Measurements from ENCODE around the gene HTR7. TPM values are rescaled to one million over a fixed set of nuclear protein-coding genes. Genes with fewer than 3 reads are reported as not detected.

HTR7 gene
- polyA plus RNA-seq, 2 of the 4 experiments (the other 2 are of a cell fraction): 0.04 to 0.05 TPM

DNA sequence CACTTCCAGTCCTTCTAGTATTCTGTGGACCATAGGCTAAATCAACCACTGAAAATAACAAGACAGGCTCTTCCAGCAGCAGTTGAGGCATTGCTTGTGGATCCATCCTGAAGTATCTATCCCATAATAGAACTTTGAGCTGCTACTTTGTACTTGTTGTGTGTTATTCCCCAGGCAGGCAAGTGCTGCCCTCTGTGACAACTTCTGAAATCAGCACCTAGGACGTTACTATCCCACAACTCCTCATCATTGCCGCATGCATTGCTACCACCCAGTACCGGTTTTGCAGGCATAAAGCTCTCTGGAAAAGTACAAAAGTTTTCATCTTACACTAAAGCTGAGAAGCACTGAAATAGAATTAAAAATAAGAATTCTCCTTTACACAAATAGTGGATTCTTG, 145.3 kb downstream of the HTR7 start (continued):
- TF ChIP-seq TP53 (CRISPR knock-in tag; IDR thresholded peaks at IDR 0.05) (no peak), CBX8 (IDR thresholded peaks at IDR 0.05) (no peak), SMC3 (IDR thresholded peaks at IDR 0.05) (no peak), NFE2L2 (conservative IDR thresholded peaks at IDR 0.05; ENCODE audit: low read length) (no peak), HEYL (CRISPR knock-in tag; IDR thresholded peaks at IDR 0.05) (no peak), MAFK (IDR thresholded peaks at IDR 0.05; ENCODE audit: partially characterized antibody) (no peak)
- TF ChIP-seq, protein P1, sequence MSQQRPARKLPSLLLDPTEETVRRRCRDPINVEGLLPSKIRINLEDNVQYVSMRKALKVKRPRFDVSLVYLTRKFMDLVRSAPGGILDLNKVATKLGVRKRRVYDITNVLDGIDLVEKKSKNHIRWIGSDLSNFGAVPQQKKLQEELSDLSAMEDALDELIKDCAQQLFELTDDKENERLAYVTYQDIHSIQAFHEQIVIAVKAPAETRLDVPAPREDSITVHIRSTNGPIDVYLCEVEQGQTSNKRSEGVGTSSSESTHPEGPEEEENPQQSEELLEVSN (IDR thresholded peaks at IDR 0.05; ENCODE audit: borderline replicate concordance, low read depth): no peak

DNA sequence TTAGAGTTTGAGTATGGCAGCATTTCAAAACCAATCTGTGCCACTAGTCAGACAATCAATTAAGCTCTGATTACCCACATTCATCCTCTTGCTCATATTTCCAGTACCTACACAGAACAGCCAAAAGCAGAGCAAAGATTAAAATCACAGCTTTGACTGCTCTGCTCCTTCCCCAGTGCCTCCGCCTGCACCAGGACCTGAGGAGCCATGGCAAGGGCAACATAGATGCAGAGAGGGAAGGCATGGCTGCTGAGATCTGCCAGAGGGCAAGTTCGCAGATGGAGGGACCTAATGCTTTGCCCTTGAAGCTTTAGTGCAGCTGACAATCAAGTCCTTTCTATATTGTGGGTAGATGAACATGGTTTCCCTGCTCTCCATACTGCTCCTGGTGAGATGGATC, 148.1 kb downstream of the HTR7 start:
- H3K4me1 ChIP-seq: no peaks in the 10 kb centered on the region
- CTCF ChIA-PET: no interaction called here
- ATAC-seq (no peak), FAIRE-seq (no peak), DNase-seq (ENCODE audit: low read depth in 1 of 2, low spot score in 1 of 2) (no peak)
- H3K27ac ChIP-seq: no peak overlapping the region
- TF ChIP-seq CBX2 (IDR thresholded peaks at IDR 0.05; ENCODE audit: borderline replicate concordance, low read depth) (no peak), KDM5A (IDR thresholded peaks at IDR 0.05) (no peak), RAD21 (conservative IDR thresholded peaks at IDR 0.05 in 1 of 2, IDR thresholded peaks at IDR 0.05 in 1 of 2) (no peak), ZC3H11A (IDR thresholded peaks at IDR 0.05) (no peak), CEBPB (IDR thresholded peaks at IDR 0.05) (no peak)
- no peak overlapping the region for H3K4me2 ChIP-seq
- POLR2A ChIA-PET: no interaction called here
- H3K4me3 ChIP-seq: no peak overlapping the region
- no peaks in the 10 kb centered on the region for H3K9me3 ChIP-seq
- 5% methylated on average over 2 of the region's 2 CpGs for WGBS (ENCODE audit: missing lambda C conversion rate)

DNA sequence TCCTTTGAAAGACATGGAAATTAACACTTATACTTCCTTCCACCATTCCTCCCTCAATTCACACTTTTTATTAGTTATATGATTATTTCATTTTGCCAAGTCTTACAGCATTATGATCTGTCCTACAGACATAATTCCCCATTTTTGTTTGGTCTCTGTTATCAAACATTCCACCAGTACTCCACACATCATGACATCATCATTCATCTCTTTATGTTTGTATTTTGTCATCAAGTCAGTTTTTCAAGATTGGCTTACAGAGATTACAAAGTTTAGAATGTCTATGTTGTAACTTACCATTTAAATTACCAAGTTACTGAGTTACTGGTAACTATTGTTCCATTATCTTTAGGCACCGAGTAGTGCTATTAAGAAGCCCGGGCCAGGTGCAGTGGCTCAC, 150.2 kb downstream of the HTR7 start:
- no peaks in the 10 kb centered on the region for H3K9me3 ChIP-seq
- H3K27ac ChIP-seq: no peak overlapping the region
- no peak for DNase-seq (ENCODE audit: low read depth in 1 of 2, low spot score in 1 of 2)
- H3K4me1 ChIP-seq: no peaks in the 10 kb centered on the region
- H3K4me3 ChIP-seq: no peak overlapping the region
- H3K4me2 ChIP-seq: no peak overlapping the region
- WGBS (ENCODE audit: missing lambda C conversion rate): 39% methylated on average over 2 of the region's 2 CpGs
- no peak for TF ChIP-seq CHD4 (IDR thresholded peaks at IDR 0.05; ENCODE audit: borderline replicate concordance)
- TF ChIP-seq RAD21 (conservative IDR thresholded peaks at IDR 0.05 in 1 of 2, IDR thresholded peaks at IDR 0.05 in 1 of 2): no peak
- no peak for TF ChIP-seq NFE2L2 (conservative IDR thresholded peaks at IDR 0.05; ENCODE audit: low read length)
- no peak for TF ChIP-seq MAFK (IDR thresholded peaks at IDR 0.05; ENCODE audit: partially characterized antibody)
- TF ChIP-seq HOXA7 (CRISPR knock-in tag; IDR thresholded peaks at IDR 0.05): no peak
- no peak for TF ChIP-seq POLR2AphosphoS2 (conservative IDR thresholded peaks at IDR 0.05; ENCODE audit: low read length)
- no peak for TF ChIP-seq HOXB13 (CRISPR knock-in tag; IDR thresholded peaks at IDR 0.05; ENCODE audit: low read depth)
- TF ChIP-seq ESRRA (IDR thresholded peaks at IDR 0.05; ENCODE audit: borderline replicate concordance, low read length): no peak
- no peak for TF ChIP-seq ZNF302 (CRISPR knock-in tag; IDR thresholded peaks at IDR 0.05)
- TF ChIP-seq EP300 (IDR thresholded peaks at IDR 0.05): no peak
- no peak for TF ChIP-seq SREBF2 (IDR thresholded peaks at IDR 0.05)
- no peak for ATAC-seq
- POLR2A ChIA-PET: no interaction called here
- CTCF ChIA-PET: no interaction called here
- no peak for FAIRE-seq

DNA sequence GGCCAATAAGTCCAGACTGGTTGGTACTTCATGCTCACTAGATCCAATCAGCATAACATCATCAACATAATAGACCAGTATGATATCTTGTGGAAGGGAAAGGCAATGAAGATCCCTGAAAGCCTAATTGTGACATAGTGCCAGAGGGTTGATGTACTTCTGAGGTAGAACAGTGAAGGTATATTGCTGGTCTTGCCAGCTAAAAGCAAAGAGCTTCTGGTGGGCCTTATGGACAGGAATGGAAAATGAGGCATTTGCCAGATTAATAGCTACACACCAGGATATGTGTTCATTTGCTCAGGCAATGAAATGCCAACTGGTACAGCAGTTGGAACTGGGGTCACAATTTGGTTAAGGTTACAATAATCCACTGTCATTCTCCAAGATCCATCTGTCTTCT, 156.4 kb downstream of the HTR7 start:
- no peak overlapping the region for H3K27ac ChIP-seq
- TF ChIP-seq FOSL2 (IDR thresholded peaks at IDR 0.05) (no peak), FOSL2 (CRISPR knock-in tag; IDR thresholded peaks at IDR 0.05) (no peak), SMC3 (IDR thresholded peaks at IDR 0.05) (no peak), KDM1A (IDR thresholded peaks at IDR 0.05; ENCODE audit: low read depth) (no peak), MAFK (IDR thresholded peaks at IDR 0.05; ENCODE audit: partially characterized antibody) (no peak), EP300 (IDR thresholded peaks at IDR 0.05) (no peak), POLR2AphosphoS2 (conservative IDR thresholded peaks at IDR 0.05; ENCODE audit: low read length) (no peak), ZNF302 (CRISPR knock-in tag; IDR thresholded peaks at IDR 0.05) (no peak)
- TF ChIP-seq, protein P2, sequence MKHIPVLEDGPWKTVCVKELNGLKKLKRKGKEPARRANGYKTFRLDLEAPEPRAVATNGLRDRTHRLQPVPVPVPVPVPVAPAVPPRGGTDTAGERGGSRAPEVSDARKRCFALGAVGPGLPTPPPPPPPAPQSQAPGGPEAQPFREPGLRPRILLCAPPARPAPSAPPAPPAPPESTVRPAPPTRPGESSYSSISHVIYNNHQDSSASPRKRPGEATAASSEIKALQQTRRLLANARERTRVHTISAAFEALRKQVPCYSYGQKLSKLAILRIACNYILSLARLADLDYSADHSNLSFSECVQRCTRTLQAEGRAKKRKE (CRISPR knock-in tag; IDR thresholded peaks at IDR 0.05; ENCODE audit: low read depth): no peak
- TF ChIP-seq, protein P3, sequence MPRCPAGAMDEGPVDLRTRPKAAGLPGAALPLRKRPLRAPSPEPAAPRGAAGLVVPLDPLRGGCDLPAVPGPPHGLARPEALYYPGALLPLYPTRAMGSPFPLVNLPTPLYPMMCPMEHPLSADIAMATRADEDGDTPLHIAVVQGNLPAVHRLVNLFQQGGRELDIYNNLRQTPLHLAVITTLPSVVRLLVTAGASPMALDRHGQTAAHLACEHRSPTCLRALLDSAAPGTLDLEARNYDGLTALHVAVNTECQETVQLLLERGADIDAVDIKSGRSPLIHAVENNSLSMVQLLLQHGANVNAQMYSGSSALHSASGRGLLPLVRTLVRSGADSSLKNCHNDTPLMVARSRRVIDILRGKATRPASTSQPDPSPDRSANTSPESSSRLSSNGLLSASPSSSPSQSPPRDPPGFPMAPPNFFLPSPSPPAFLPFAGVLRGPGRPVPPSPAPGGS (IDR thresholded peaks at IDR 0.05): no peak
- TF ChIP-seq, protein P4, sequence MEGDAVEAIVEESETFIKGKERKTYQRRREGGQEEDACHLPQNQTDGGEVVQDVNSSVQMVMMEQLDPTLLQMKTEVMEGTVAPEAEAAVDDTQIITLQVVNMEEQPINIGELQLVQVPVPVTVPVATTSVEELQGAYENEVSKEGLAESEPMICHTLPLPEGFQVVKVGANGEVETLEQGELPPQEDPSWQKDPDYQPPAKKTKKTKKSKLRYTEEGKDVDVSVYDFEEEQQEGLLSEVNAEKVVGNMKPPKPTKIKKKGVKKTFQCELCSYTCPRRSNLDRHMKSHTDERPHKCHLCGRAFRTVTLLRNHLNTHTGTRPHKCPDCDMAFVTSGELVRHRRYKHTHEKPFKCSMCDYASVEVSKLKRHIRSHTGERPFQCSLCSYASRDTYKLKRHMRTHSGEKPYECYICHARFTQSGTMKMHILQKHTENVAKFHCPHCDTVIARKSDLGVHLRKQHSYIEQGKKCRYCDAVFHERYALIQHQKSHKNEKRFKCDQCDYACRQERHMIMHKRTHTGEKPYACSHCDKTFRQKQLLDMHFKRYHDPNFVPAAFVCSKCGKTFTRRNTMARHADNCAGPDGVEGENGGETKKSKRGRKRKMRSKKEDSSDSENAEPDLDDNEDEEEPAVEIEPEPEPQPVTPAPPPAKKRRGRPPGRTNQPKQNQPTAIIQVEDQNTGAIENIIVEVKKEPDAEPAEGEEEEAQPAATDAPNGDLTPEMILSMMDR (IDR thresholded peaks at IDR 0.05): no peak
- no peak for ATAC-seq
- no peak for FAIRE-seq
- no peak overlapping the region for H3K4me3 ChIP-seq
- H3K9me3 ChIP-seq: no peaks in the 10 kb centered on the region
- H3K4me1 ChIP-seq: no peaks in the 10 kb centered on the region
- POLR2A ChIA-PET: no interaction called here
- DNase-seq (ENCODE audit: low read depth in 1 of 2, low spot score in 1 of 2): no peak
- CTCF ChIA-PET: no interaction called here
- H3K4me2 ChIP-seq: no peak overlapping the region

Data from A549 (cell line).